Gastroesophageal sphincter (tissue), 3 donors: Measurements from ENCODE around the gene MTHFD1L.

Source experiments
- EP300 ChIP-seq: sonication (generic); formaldehyde crosslinking; IDR thresholded peaks from one replicate; pipeline ENCODE4 v1.6.1; 2017; ENCODE audit warnings: antibody characterized with exemption, mild to moderate bottlenecking
- POLR2A ChIP-seq, 2 donors: fragments of 450-650 bp; IDR thresholded peaks; one replicate each; pipeline ENCODE4 v1.6.1; 2017; ENCODE audit warnings: antibody characterized with exemption in 2 of 2, mild to moderate bottlenecking in 2 of 2, moderate library complexity in 1 of 2
- POLR2AphosphoS5 ChIP-seq: sonication (generic); formaldehyde crosslinking; IDR thresholded peaks from one replicate; pipeline ENCODE4 v1.6.1; 2017; ENCODE audit warnings: antibody characterized with exemption
- TF ChIP-seq, protein P1 (sequence below), 4 experiments: fragments of 200-600 bp in 2 of 4; fragments of 450-650 bp in 2 of 4; sonication (generic) in 1 of 4; IDR thresholded peaks; one replicate each; pipeline ENCODE4 v1.5.1; 2017 to 2019; ENCODE audit warnings: antibody characterized with exemption in 4 of 4, mild to moderate bottlenecking in 2 of 4, moderate library complexity in 2 of 4

DNA sequence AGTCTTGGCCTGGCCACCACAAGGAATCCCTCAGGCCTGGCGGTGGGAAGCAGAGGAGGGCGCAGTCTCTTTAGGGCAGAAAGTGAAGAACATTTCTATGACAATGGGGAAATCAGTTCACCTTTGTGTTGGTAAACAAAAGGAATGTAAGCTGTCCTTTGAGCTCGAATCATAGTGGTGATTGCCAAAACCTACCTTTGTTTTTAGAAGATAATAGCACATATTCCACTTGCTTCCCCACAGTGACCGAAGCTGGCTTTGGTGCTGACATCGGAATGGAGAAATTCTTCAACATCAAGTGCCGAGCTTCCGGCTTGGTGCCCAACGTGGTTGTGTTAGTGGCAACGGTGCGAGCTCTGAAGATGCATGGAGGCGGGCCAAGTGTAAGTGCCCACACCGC lies 144.1 kb downstream of the MTHFD1L start:
- TF ChIP-seq, protein P1, sequence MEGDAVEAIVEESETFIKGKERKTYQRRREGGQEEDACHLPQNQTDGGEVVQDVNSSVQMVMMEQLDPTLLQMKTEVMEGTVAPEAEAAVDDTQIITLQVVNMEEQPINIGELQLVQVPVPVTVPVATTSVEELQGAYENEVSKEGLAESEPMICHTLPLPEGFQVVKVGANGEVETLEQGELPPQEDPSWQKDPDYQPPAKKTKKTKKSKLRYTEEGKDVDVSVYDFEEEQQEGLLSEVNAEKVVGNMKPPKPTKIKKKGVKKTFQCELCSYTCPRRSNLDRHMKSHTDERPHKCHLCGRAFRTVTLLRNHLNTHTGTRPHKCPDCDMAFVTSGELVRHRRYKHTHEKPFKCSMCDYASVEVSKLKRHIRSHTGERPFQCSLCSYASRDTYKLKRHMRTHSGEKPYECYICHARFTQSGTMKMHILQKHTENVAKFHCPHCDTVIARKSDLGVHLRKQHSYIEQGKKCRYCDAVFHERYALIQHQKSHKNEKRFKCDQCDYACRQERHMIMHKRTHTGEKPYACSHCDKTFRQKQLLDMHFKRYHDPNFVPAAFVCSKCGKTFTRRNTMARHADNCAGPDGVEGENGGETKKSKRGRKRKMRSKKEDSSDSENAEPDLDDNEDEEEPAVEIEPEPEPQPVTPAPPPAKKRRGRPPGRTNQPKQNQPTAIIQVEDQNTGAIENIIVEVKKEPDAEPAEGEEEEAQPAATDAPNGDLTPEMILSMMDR (IDR thresholded peaks at IDR 0.05) = no peak
- TF ChIP-seq POLR2AphosphoS5 (no peak), EP300 (no peak), POLR2A (IDR thresholded peaks at IDR 0.05) (no peak)
